Stomach (tissue), 4 donors: ENCODE data around the gene ANK2.

ENCODE experiments used
- CTCF ChIP-seq, 7 experiments: fragments of 450-650 bp in 4 of 7; fragments of 200-600 bp in 3 of 7; sonication (generic) in 3 of 7; IDR thresholded peaks; one replicate each; pipeline ENCODE4 v1.5.1; 2016 to 2019; ENCODE audit warnings: antibody characterized with exemption in 7 of 7, control low read depth in 2 of 7, mild to moderate bottlenecking in 1 of 7
- EP300 ChIP-seq: sonication (generic); formaldehyde crosslinking; IDR thresholded peaks from one replicate; pipeline ENCODE4 v1.6.1; 2017; ENCODE audit warnings: antibody characterized with exemption
- POLR2A ChIP-seq, 4 donors: fragments of 450-650 bp; IDR thresholded peaks; one replicate each; pipeline ENCODE4 v1.6.1; 2016; ENCODE audit warnings: antibody characterized with exemption in 4 of 4, control low read depth in 2 of 4, mild to moderate bottlenecking in 1 of 4, moderate library complexity in 1 of 4
- POLR2AphosphoS5 ChIP-seq, 3 donors: sonication (generic); formaldehyde crosslinking; IDR thresholded peaks; one replicate each; pipeline ENCODE4 v1.6.1; 2016; ENCODE audit warnings: antibody characterized with exemption in 3 of 3

GRCh38 chr4:113406723-113407016, 357.2 kb downstream of the ANK2 start:
- no peak for TF ChIP-seq CTCF (IDR thresholded peaks at IDR 0.05)
- no peak for TF ChIP-seq POLR2A (IDR thresholded peaks at IDR 0.05)
- TF ChIP-seq EP300, result no peak
- TF ChIP-seq POLR2AphosphoS5 (IDR thresholded peaks at IDR 0.05), result no peak
